ELF-1 (cell line): ENCODE results near the gene GCFC2.
"Not testable (repeated sequence)": the region's sequence is repeated elsewhere in the genome, so short reads cannot be mapped to it uniquely, and the experiment has no call there.

Experiments used
- DNase-seq: peaks from one replicate; pipeline ENCODE4 v3.0.0-alpha.2; 2016; ENCODE audit warnings: low read depth, low spot score

GCFC2 gene

DNA sequence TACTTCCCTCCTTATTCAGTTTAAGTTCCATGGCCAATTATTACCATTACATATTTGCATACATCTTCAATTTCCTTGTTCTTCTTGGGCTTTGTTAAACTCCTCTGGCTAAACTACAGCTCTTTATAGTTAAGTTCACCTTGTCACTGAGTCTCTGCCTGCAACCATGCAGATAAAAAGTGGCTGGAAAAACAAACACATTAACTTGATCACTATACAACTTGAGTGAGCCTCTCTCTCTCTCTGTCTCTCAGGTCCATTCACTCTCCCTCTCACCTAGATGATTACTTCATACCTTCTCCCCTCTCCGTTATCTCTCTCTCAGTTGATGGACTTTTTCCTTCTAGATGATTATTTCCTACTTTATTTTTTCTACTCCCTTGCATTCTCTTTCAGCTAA is 30.3 kb downstream of the GCFC2 start:
- DNase-seq, result no peak

DNA sequence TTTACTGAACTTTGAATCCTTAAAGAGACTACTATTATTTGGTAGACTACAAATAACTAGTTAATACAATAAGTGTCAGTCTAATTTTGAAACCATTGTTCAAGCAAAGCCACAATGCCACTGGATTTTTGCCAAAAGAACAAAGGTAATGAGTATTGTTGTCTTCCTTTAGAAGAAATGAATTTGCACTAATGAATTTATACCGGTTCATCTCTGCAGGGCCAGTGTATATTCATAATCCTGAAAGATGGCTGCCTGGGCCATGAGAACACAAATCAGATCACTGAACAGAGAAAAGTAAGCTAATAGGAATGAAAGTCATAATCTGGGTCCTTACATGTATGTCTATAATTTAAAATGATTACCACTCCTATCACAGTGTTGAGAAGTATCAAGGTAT is 31.2 kb downstream of the GCFC2 start:
- DNase-seq, result no peak

DNA sequence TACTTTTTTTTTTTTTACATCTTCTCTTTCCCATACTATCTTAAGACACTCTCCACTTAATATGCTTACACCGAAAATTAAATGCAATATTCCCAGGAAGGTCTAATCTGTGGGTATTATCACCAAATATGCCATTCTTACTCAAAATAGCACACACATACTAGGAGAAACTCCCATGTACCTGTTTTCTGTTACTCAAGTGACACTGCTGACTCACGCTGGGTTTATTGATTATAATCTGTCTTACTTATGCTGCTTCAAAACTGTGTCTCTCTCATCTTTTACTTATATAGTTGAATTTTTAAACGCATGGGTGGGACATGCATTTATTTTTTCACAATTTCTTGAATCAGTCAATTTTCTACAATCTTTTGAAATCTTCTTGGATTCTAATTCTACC is 34.3 kb downstream of the GCFC2 start:
- no peak for DNase-seq

DNA sequence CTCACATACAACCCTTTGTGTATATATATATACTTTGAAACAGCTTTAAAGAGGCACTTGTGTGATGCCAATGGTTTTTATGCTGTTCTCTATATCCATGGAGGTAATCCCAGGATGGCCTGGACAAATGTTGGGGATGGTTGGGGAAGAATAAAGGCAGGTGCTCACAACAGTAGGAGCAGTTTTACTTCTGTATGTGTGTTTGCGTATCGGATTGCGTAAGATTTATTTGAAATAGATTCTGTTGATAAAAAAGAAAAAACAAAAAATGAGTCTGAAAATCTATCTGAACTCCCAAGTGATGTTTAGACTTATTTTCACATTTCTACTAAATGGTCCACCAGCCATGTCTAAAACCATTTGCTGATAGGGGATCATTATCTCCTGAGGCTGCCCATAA is 34.8 kb downstream of the GCFC2 start:
- DNase-seq, result no peak

DNA sequence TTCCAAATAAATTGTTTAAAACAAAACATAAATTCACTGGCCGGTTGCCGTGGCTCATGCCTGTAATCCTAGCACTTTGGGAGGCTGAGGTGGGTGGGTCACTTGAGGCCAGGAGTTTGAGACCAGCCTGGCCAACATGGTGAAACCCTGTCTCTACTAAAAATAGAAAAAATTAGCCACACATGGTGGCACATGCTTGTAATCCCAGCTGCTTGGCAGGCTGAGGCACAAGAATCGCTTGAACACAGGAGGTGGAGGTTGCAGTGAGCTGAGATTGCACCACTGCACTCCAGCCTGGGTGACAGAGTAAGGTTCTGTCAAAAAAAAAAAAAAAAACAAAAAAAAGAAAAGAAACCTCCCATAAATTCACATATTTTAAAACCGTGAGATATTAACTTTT is 35.3 kb downstream of the GCFC2 start:
- DNase-seq, result not testable (repeated sequence)

DNA sequence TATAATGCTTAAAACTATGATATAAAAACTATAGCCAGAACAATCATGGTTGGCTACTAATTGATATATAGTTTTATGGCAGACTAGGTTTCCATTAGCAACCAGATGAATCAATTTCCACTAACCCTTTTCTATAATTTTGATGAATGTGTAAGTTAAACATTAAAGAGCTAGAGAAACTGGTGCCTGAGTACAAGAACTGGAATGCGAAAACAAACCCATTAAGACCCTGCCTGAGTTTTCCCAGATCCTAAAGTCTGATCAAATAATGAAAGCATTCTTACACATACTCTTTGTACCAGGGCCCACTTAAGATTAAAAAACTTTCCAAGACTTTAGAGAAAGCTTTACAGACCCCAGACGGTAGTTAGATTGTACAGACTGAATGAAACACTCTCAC is 42.8 kb downstream of the GCFC2 start:
- no peak for DNase-seq

DNA sequence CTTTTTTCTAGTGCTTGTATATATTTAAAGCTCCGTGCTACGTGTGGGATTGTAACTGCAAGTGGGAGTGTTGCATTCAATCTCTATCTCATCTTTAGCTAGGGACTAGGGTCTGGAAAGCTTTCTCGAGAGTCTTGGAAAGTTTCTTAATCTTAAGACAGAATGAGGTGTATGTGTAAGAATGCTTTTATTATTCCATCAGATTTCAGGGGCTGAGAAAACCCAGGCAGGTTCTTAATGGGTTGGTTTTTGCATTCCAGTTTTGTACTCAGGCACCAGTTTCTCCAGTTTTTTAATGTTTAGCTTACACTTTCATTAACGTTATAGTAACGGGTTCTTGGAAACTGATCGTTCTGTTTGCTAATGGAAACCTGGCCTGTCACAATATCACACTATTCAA is 43.8 kb downstream of the GCFC2 start:
- DNase-seq, result peak; percentile 13

DNA sequence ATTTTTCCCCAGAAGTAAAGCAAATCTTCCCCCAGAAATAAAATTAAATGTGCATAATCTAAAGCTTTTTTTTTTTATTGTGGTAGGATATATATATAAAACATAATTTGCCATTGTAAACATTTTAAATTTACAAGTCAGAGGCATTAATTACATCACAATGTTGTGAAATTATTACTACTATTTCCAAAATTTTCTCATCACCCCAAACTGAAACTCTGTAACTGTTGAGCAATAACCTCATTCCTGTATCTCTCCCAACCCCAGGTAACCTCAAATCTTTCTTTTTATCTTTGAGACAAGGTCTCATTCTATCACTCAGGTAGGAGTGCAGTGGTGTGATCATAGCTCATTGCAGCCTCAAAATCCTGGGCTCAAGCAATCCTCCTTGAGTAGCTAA is 52.9 kb downstream of the GCFC2 start:
- DNase-seq, result no peak

DNA sequence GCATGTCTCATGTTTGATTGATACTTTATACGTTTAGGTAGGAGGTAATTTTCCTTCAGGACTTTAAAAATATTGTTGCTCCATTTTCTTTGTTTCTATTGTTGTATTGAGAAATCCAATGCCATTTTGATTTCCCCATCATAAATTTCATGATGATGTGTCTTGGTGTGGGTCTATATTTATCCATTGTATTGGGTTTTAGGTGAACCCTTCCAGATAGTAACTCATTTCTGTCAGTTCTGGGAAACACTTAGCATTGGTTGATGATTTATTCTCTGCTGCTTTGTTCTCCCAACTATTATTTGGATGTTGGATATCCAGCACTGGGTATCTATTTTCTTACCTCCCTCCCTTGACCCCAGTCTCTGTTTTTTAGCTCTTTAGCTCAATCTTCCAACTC is 54.2 kb downstream of the GCFC2 start:
- no peak for DNase-seq

DNA sequence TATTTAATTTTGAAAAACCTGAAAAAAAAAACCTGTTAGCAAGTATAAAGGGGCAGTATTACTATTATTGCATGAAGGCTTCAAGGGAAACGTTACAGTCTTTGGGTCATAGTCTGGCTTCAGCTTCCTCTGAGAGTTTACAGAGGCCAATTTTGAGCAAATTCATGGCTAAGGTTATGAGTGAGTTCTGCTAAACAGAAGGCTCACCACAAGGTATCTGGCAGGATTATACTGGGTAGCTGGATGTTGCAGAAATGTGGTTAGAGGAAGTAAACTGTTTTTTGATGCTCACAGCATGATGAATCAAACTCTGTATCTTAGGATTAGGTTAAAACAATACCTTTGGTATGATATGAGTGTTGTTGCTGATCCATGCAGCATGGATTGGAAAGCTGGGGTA is 54.9 kb downstream of the GCFC2 start:
- no peak for DNase-seq

DNA sequence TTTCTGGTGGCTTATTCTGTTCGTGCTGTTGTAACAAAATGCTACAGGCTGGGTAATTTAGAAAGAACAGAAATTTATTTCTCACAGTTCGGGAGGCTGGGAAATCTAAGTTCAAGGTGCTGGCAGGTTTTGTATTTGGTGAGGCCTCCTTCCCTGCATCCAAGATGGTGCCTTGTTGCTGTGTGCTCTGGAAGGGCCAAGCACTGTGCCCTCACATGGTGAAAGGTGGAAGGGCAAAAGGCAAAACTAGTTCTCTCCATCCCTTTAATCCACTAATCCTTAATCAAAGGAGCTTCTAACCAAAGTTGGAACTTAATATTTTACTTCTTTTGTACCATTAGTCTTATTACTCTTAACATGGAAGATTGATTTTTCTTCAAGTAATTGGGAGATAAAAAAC is 56.7 kb downstream of the GCFC2 start:
- DNase-seq, result no peak

DNA sequence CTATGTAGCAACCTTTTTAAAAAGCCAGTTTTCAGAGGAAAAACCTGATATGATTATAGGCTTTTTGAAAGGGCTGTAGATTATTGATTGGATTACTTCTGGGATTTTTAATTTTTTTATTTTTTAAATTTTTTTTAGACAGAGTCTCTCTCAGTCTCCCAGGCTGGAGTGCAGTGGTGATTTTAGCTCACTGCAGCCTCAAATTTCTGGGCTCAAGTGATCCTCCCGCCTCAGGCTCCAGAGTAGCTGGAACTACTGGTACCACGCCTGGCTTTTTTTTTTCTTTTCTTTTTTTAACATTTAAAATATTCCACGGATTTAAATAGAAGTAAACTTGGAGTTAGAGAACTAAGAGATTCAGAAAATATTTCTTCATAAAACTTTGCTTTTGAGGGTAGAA is 62.9 kb downstream of the GCFC2 start:
- DNase-seq, result peak; percentile 22

DNA sequence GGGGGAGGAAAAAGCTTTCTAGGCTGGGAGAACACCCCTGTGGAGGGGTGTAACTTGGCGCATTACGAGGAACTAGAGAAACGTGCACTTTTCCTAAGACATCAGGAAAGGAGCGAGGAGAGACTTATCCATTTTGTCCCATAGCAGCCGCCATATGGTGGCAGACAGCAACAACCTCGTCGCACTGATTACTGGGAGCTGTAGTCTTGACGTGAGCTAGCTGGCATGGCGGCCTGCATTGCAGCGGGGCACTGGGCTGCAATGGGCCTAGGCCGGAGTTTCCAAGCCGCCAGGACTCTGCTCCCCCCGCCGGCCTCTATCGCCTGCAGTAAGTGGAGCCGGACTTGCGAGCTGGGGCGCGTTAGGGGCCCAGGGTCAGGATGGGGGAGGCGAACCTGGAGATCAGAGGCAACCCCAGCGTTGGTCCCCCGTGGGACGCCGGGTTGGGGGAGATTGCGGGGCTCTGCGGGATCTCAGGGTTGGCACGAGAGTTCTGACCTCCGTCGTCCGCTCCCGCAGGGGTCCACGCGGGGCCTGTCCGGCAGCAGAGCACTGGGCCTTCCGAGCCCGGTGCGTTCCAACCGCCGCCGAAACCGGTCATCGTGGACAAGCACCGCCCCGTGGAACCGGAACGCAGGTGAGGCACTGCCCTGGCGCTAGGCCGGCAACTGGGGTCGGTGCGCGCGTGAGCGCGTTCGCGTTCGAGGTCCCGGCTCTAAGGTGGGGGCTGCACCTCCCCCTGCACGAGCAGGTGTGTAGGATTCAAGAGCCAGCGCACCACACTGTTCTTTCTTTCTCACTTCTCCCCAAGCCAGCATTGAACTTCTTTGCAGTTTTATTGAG is 63.9 kb downstream of the GCFC2 start, which contains the start of gene MRPL19:
Gene MRPL19, plus strand, starts transcription at position 201 of the 843 bp plus-strand sequence. Its CDS starts 25 bp downstream, at position 226.
- DNase-seq, result peak; percentile 89

DNA sequence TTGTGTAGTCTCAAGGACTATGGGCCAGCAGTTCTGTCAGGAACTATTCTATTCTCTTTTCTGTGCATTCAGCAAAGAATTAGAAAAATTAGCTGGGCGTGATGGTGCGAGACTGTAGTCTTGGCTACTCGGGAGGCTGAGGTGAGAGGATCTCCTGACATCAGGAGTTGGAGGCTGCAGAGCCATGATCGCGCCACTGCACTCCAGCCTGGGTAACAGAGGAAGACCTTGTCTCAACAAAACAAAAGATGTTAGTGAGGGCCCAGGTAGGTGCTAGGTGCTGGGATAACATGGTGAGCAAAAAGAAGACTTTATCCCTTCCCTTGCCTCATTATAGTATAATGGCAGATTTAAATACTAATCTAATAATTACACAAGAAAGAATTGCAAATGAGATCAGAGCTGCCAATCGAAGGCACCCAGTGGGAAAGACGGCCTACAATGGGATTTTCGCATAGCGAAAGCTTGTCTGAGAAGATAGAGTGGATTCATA is 64.6 kb downstream of the GCFC2 start:
- no peak for DNase-seq

DNA sequence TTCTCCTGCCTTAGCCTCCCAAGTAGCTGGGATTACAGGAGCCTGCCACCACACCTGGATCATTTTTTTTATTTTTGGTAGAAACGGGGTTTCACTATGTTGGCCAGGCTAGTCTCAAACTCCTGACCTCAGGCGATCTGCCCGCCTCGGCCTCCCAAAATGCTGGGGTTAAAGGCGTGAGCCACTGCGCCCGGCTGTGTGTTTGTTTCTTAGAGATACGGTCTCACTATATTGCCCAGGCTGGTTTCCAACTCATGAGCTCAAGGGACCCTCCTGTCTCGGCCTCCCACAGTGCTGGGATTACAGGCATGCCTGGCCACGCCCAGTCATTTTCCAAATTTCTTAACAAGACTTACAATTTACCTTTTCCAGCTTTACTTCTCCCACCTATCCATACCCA is 65.1 kb downstream of the GCFC2 start:
- no peak for DNase-seq

DNA sequence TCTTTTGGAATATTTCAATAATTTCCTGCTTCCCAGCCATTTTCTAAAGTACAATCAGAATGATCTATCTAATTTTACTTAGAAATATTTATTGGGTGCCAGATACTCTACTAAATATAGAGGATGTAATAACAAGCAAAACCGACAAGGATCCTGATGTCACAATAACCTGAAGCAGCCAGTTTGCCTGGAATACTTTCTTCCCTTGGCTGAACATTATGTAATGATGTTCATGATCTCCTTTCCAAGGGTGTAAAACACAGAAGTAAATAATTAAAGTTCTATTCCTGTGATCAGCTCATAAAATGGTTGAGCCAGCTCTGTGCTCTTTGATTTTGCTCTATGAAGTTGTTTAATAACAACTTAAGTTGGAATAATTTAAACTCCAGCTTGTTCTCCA is 66.7 kb downstream of the GCFC2 start:
- DNase-seq, result no peak

DNA sequence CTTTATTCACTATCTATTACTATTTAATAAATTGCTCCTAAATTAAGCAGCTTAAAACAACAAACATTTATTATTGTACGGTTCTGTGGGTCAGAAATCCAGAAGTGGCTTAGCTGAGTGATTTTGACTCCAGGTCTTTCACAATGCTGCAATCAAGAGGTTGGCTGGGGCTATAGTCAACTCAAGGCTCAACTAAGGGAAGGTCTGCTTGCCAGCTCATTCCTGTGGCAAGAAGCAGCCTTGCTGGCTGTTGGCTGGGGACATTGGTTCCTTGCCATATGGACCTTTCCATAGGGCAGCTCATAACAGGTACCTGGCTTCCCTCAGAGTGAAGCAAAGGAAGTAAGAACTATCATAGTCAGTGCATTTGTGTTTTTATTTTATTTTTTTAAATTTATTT is 69.1 kb downstream of the GCFC2 start:
- no peak for DNase-seq

DNA sequence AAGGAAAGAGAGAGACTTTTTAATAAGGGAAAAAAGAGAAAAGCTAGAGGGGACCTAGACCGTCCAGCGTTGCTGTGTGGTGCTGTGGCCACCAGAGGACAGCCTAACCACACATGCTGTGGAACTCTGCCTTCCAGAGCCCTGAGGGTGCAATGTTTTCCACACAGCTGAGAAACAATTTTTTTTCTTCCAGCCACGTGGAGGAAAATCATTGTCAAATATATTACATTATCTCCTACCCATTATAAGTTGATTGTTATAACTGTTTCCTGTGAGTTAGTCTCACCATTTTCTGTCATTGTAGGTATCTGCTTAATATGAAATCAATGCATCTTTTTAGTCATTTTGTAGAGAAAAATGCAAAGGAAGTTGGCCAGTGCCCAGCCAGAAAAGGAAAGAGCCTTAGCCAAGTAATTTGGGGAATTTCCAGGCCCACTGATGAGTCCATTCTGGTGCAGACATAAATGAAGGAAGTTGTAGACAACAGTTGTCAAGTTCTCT is 70.0 kb downstream of the GCFC2 start:
- peak; percentile 53 for DNase-seq

DNA sequence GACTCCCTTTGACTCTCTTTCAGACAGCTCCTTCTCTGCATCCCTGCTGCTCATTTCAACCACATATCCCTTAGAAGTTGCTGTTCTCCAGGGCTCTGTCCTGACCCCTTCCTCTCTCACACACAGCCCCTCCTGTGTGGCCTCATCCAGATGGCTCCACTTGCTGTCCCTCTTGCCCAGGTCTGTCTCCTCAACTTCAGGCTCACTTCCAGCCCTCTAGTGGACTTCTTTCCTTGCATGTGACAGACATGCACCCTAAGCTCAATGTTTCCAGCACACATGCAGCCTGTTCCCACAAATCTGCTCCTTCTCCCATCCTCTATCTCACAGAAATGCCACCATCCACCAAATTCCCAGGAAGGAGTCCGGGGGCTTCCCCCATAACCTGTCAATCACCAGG is 73.1 kb downstream of the GCFC2 start:
- DNase-seq, result no peak

DNA sequence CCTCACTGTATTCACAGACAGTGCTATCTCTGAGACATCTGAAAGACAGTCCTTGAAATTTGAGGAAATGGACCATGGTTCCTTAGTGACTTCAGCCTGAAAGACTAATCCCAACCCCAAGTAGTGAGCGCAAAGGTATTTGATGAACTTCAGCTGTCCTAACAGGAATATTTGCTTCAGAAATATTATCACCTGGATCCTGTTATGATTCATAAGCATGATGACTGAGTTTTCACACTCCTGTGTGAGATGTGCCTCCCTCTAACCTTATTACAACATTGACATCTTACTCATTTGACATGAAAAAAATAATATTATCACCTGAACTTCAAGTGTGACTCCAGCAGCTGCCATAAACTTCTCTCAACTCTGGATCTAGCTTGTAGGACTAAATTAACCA is 75.8 kb downstream of the GCFC2 start:
- DNase-seq, result no peak

DNA sequence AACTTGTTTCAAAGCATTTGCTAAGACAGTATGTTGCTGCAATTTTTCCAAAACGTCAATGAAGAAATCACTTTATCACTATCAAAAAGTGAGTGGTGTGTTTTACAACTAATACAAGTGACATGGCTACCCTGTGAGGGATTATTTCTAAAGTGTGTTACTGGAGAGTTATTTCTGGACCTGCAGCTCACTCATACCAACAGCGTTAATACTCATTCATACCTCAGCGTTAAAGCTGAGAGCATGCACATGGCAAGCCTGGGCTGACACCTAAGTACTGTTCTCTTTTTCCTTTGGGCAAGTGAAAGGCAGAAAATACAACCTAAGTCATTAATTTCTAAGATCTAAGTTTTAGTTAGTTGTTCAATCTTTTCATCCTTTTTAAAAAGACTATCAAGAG is 77.1 kb downstream of the GCFC2 start:
- DNase-seq, result no peak

DNA sequence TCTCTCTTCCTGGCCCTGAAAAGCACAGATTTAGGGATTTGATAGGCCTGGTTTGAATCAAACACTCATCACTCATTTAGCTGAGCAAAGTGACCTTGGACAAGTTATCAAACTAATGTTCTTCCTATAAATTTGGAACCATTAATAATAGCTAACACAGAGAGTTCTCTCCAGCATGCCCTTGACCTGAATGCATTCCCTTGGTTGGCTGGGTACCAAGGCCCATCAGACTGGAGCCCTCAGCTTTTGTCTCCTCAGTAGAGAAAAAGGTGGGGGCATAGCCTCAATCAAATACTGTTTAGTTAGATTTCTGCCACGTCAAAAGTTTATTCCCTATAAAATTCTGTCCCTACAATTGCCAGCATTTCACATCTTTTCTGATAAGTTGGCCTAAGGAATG is 77.9 kb downstream of the GCFC2 start:
- no peak for DNase-seq

DNA sequence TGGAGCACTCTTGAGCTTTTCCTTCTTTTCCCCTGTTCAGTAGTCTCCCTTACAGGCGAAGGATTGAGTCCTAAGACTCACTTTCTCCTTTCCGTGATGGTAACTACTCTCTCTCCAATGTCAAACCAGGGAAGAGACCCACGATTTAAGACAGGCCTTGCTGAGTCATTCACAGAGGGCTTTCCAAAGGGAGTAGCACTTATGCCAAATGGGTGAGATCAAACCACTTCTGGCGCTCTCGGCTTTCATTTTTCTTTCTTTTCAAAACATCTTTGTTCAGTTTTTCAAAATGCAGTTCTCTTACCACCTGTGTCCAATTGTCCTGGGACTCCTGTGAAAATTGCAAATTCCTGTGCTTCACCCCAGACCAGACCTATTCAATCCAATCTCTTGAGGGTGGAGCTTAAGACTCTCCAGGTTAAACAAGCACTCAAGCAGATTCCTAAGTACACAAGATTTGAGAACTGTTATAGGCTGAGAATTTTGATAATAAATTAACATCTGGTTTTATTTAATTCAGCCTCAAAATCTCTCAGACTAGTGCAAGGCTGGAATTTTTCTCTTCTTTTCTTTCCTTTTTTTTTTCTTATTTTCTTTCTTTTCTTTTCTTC is 78.5 kb downstream of the GCFC2 start:
- peak; percentile 20 for DNase-seq
